Breast epithelium (tissue), 3 donors: ENCODE measurements around the gene ALPI.

Experiments
- CTCF ChIP-seq, 3 donors: fragments of 450-650 bp; IDR thresholded peaks; one replicate each; pipeline ENCODE4 v1.5.1; 2016 to 2017; ENCODE audit warnings: antibody characterized with exemption in 3 of 3, mild to moderate bottlenecking in 3 of 3, moderate library complexity in 3 of 3
- POLR2A ChIP-seq: fragments of 450-650 bp; IDR thresholded peaks from one replicate; pipeline ENCODE4 v1.6.1; 2016; ENCODE audit warnings: antibody characterized with exemption, mild to moderate bottlenecking, moderate library complexity

- TF ChIP-seq CTCF (IDR thresholded peaks at IDR 0.05) = no peak
- TF ChIP-seq POLR2A = no peak
Observed at GRCh38 chr2:232420073-232420454, 35.9 kb upstream of the ALPI start.
